GM18951 (cell line): ENCODE measurements around the gene POU3F4.

ENCODE experiments used
- POLR2A ChIP-seq: IDR thresholded peaks from 4 replicates; pipeline ENCODE4 v1.6.1; 2011; ENCODE audit warnings: mild to moderate bottlenecking; ENCODE audit not compliant: insufficient read length, insufficient read depth; ENCODE audit errors: extremely low read depth
- in situ Hi-C: fragments of 300-500 bp; cut with MboI; formaldehyde crosslinking; loops from one replicate; pipeline ENCODE4 v1.12.0; 2022; ENCODE audit warnings: low sequenced_read_pairs, mixed read lengths, inconsistent platforms; ENCODE audit not compliant: unreplicated experiment

POU3F4 gene

DNA sequence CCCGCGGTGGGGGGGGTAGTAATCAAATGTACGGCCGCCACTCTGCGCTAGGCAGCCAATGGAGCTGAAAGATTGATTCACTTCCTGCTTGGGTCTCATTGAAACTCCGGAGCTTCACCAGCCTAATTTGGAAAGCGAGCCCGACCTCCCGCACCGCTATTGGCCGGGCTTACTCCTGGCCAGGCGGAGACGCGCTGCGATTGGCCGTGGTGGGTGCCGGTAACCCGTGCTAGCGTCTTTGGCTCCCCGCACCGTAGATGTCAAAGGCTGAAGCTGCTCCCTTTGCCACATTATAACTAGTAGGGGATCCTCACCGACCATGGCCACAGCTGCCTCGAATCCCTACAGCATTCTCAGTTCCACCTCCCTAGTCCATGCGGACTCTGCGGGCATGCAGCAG, at the start of gene POU3F4:
Gene POU3F4 (plus strand): TSS at position 285 of the 400 bp plus-strand sequence. CDS start 35 bp downstream, at position 320.
- no peak for TF ChIP-seq POLR2A
- in situ Hi-C loops, result no loop called here

DNA sequence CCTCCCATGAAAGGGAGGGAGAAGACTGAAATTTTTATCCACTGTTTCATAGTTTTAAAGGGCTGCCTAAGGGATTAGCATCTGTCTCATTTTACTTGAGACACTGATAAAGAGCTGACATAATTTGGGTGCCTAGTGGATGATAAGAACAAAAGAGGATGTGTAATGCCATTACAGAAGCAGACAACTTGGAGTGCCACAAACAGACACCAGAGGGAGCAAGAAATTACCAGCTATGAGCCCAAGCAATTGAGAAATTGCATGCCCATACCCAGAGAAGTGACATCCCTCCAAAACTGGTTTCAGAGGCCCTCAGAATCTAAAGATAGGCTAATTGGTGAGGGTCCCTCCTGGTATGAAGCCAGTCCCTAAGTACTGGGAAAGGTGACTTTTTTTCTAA, 38.5 kb upstream of the POU3F4 start:
- no peak for TF ChIP-seq POLR2A
- in situ Hi-C loops, result no loop called here

DNA sequence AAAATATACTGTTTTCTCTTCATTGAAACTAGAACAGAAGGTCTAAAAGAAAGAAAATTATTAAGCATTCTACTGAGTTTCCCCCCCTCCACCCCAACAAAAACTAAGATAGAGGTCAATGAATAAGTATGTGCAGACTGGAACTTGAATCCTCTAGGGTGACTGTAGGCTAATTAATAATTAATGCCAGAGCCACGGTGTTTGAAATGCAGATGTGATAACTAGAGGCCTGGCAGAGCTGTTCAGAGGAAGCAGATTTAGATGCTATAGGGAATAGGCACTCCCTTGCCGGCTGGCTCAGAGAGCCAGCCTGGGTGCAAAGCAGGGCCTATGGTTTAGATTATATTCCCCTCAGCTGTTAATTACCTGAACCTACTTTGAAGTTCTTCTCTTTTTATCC, 12.2 kb upstream of the POU3F4 start:
- TF ChIP-seq POLR2A, result no peak
- in situ Hi-C loops, result no loop called here

DNA sequence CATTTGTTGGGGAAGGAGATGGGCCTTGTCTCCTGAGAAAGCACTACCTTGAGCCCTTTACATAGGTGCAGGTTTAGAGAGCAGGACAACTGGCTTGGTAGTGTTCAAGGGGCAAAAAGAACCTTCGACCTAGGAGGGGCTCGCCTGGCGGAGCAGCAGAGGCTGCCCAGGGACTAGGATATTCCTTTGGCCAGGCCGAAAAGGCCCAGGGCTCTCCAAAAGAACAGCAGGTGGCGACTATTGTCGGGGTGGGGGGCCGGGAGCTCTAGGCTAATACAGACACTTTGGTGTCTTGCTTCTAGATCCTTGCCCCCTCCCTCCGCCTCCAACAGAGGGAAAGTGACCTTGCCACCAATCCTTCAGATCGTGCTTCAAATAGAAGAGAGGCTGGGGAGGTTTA, 7.1 kb upstream of the POU3F4 start:
- no peak for TF ChIP-seq POLR2A
- in situ Hi-C loops, result no loop called here

DNA sequence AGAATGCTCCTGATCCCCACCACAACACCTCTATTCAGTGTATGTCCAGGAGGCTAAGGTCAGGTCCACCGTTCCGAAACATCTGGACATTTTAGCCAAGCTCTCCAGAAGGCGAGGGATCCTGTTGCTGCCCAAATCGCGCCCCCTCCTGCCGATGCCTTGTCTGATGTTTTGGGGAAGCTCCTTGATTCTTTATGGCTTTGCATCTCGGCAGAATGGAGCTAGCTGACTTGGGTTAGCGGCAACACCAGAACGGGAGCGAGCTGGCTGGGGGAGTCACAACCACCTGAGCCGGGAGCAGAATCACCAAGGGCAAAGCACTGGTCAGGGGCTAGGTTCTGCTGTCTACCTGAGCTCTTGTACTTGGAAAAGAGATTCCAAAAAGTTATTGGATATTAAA, 6.6 kb upstream of the POU3F4 start:
- in situ Hi-C loops, result no loop called here

DNA sequence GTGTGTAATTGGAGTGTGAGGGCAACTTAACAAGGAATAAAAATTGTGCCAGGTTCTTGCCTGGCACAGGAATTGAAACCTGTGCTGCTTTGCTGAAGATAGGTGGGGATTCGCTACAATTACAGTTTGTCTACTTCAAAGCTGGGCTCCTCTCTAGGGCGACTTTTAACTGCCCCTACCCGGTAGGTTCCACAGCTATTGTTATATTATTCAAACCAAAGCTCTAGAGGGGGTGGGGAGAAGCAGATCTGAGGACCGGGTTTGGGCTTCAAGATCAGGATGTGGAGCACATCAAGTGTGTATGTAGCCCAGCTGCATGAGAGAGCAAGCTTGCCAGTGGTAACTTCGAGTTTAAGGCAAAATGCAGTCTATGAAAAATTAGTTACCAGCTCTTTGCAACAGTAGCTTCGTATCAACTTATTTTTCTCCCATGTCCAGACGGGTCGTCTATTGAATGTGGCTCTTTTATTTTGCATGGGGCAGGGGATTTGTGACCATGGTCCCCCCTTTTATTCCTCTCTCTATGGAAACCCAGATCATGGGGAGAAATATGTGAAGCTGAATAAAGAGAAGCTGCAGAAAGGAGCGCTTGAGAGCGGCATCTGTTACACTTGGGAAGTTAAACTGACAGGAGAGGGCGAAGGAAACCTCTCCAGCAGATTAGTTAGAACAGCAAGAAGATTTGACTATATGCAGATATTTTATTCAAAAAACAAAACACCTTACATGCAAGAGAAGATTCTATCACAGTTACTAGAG, 3.2 kb upstream of the POU3F4 start:
- in situ Hi-C loops, result no loop called here
- no peak for TF ChIP-seq POLR2A

More for the DNA sequence above, 6.6 kb upstream of the POU3F4 start:
- TF ChIP-seq POLR2A, result no peak

DNA sequence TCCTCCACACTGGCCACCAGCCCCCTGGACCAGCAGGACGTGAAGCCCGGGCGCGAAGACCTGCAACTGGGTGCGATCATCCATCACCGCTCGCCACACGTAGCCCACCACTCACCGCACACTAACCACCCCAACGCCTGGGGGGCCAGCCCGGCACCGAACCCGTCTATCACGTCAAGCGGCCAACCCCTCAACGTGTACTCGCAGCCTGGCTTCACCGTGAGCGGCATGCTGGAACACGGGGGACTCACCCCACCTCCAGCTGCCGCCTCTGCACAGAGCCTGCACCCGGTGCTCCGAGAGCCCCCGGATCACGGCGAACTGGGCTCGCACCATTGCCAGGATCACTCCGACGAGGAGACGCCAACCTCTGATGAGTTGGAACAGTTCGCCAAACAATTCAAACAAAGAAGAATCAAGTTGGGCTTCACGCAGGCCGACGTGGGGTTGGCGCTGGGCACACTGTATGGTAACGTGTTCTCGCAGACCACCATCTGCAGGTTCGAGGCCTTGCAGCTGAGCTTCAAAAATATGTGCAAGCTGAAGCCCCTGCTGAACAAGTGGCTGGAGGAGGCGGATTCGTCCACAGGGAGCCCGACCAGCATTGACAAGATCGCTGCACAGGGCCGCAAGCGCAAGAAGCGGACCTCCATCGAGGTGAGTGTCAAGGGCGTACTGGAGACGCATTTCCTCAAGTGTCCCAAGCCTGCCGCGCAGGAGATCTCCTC, 600 bp downstream of the POU3F4 start:
- TF ChIP-seq POLR2A, result no peak
- in situ Hi-C loops, result no loop called here

DNA sequence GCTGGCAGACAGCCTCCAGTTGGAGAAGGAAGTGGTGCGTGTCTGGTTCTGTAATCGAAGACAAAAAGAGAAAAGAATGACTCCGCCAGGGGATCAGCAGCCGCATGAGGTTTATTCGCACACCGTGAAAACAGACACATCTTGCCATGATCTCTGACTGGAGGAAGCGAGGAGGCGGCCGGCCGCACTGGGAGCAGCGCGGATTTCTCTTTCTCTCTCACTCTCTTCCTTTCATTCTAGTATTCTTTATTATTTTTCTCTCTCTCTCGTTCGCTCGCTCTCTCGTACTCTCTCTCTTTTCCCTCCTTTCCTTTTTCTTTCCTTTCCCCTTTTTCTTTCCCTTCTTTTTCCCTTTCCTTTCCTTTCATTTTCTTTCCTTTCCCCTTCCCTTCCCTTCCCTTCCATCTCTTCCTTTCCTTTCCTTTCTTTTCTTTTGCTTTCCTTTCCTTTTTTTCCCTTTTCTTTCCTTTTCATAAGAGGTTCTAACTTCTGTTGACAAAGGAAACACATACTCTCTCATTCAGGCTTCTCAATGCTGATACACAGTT, 1.2 kb downstream of the POU3F4 start:
- in situ Hi-C loops, result no loop called here
- no peak for TF ChIP-seq POLR2A

DNA sequence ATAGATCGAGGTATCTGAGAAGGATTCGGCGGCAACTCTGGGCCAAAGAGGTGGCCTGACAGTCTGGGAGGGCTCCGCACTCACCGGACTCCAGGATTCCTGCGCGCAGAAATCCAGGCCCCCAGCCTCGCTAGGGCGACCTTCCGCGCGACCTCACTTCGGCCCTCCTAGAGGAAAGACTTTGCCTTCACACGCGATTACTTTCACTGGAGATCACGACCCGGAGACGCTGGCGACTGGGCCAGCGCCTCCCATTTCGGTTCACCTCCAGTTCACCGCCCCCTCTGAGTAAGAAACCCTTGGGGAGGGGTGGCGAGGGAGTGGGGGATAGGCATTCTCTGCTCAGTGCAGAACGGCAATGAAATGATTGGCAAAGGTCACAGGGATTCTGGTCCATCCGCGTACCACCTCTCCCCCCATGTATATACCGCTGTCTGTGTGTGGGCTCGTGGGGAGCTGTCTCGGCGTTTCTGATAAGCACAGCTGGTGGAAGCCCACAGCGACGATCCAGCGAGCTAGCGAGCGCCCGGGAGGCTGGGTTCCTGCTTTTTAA, 2.5 kb downstream of the POU3F4 start:
- in situ Hi-C loops, result no loop called here
- no peak for TF ChIP-seq POLR2A

DNA sequence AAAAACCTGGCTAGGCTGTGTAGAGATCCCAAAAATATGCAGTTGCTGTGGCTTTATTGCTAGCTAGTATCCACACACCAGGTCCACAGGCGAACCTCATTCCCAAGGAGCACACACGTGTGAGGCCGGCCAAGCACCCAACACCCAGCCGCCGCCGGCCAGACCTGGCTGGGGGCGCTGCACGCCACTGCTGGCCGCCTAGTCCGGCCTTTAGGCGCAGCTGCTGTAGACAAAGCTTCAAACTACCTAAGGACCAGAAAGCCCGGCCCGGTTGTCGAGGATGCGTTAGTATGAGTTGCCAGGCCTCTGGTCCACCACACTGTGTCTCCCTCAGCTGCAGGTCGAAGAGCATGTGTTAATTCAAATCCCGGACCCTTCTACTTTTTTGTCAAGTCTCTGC, 3.1 kb downstream of the POU3F4 start:
- TF ChIP-seq POLR2A, result no peak

DNA sequence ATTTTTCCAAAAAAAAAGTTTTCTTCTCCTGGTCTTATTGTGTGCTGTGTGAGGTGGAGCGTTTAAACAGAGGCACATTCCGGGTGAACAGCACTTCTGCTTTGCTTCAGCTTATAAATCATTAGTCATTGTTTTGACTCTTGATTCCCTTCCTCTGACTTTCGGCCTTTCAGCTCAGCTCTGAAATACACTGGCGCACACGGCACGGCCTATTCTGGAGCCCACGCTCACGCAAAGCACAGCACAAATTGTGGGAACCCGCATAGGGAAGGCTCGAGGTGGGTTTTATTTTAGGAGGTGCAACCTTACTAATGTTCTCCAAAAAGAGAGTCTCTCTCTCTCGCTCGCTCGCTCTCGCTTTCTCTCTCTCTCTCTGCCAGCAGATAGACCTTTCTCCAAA, 4.0 kb downstream of the POU3F4 start:
- in situ Hi-C loops, result no loop called here

More for the DNA sequence above, 3.1 kb downstream of the POU3F4 start:
- in situ Hi-C loops, result no loop called here

DNA sequence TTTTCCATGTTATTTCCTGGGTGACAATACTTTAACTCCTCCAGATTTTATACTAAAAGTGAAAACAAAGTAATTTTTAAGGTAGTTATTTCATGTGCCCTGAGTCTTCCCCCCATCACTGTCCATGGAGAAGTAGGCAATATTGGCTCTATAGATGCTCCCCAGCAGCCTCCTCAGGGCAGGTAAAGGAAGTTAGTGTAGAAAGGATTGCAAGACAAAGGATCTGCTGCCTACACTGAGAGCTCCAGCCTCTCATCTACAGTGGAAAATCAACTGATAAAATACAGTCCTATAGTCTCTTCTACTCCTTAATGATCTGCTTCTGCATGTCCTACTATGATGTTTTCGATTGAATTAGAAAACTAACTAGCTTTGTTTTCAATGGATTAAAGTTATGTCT, 8.5 kb downstream of the POU3F4 start:
- no peak for TF ChIP-seq POLR2A
- in situ Hi-C loops, result no loop called here

More for the DNA sequence above, 4.0 kb downstream of the POU3F4 start:
- TF ChIP-seq POLR2A, result no peak

DNA sequence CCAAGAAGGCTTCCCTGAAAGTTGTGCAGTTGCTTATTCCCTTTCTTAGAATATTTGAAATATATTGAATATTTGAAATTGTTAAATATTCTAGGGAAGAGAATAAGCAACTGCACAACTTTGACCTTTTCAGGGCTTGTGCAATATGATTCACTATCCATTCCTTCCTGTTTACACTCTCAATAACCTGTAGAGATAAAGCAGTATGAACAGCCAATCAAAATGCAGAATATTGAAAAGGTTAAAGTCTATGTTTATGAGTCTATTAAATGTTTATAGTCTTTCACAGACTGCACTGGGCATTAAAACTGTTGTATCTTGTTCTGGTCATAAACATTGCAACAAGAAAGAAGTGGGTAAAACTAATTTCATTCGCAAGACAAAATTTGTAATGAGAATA, 13.8 kb downstream of the POU3F4 start:
- TF ChIP-seq POLR2A, result no peak

More for the DNA sequence above, 13.8 kb downstream of the POU3F4 start:
- in situ Hi-C loops, result no loop called here
